ENCODE data around the gene PCDH10.

PCDH10 gene

GRCh38 chr4:133148690-133149363 is at the start of gene PCDH10:
TSS of gene PCDH10 (plus strand) at chr4:133149294. CDS start at chr4:133150141, 847 bp downstream.
- peak; percentile 40 for DNase-seq

GRCh38 chr4:133102043-133102442 is 47.1 kb upstream of the PCDH10 start:
- DNase-seq: no peak

- DNase-seq: no peak
Observed at GRCh38 chr4:133102612-133103409, 46.3 kb upstream of the PCDH10 start.

DNA sequence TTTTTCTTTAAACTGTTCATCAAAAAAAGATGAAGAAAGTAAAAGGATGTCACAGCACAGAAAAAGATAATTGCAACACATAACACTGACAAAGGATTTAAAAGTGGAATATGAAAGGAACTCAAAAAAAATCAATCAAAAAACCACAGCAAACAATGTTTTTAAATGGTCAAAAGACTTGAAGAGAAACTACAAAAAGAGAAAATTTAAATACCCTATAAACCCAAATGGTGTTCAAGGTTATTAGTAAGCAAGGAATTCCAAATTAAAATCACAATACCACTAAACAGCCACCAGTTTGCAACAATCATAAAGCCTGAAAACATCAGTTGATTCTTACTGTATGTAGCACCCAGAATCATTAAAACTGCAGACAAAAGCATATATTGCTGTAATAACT is 36.5 kb upstream of the PCDH10 start:
- no peak for DNase-seq

GRCh38 chr4:133124746-133125145 is 24.3 kb upstream of the PCDH10 start:
- no peak for DNase-seq

DNA sequence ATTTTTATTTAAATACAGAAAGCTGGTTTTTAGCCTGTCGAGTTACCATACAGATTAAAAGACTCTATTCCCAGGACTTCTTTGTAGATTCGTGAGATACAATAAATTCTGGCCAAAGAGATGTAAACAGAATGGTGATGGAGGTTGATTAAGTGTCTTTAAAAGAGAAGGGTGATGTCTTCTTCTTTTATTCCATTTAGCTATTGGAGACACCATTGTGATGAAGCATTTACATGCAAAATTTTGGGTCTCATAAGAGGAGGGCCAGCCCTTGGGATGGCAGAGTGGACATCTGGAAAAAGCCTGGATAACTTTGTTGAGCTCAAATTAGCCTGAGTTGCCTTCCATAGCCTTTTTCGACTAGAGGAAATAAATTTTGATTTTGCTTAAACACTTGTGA is 21.6 kb upstream of the PCDH10 start:
- no peak for DNase-seq

- DNase-seq: no peak
Observed at GRCh38 chr4:133129237-133129636, 19.9 kb upstream of the PCDH10 start.

DNA sequence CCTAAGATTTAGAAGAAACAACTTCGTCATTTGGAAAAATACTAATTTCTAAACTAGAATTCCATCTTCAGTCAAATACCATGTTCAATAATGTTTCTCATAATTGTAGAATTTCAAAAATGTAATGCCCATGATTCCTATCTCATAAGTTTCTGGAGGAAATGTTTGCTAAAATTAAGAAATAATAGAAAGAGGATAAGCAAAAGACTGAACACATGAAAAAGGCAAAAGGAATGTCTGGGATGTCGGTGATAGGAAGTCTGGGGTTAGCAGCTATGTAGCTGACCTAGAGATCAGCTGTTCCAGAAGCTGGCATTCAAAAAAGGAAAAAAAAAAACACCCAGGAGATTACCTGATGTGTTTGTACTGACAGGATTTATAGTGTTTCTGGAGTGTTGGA is 18.9 kb upstream of the PCDH10 start:
- no peak for DNase-seq

- DNase-seq: no peak
Observed at GRCh38 chr4:133131829-133132460, 17.1 kb upstream of the PCDH10 start.

- DNase-seq: no peak
Observed at GRCh38 chr4:133136833-133137232, 12.3 kb upstream of the PCDH10 start.

DNA sequence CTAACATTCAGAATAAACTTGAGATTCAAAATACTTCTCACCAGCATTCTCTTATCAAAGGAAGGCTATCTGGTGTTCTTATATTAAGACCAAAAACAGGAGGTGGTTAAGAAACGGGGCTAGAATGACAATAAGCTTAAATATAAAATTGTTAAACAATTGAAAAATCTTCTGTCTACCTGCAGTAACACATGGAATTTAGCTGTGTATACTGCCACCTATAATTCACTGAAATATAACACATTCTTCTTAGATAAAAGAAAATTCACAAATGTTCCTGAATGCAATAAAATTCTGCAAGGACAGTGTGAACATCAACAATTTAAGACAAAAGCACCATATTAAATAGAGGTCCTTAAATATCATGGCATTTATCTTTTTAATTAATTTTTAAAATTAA is 11.5 kb upstream of the PCDH10 start:
- no peak for DNase-seq

GRCh38 chr4:133143775-133144430 is 5.2 kb upstream of the PCDH10 start:
- DNase-seq: no peak

GRCh38 chr4:133145241-133145640 is 3.9 kb upstream of the PCDH10 start:
- DNase-seq: no peak

GRCh38 chr4:133145758-133146573 is 3.1 kb upstream of the PCDH10 start:
- DNase-seq: no peak

DNA sequence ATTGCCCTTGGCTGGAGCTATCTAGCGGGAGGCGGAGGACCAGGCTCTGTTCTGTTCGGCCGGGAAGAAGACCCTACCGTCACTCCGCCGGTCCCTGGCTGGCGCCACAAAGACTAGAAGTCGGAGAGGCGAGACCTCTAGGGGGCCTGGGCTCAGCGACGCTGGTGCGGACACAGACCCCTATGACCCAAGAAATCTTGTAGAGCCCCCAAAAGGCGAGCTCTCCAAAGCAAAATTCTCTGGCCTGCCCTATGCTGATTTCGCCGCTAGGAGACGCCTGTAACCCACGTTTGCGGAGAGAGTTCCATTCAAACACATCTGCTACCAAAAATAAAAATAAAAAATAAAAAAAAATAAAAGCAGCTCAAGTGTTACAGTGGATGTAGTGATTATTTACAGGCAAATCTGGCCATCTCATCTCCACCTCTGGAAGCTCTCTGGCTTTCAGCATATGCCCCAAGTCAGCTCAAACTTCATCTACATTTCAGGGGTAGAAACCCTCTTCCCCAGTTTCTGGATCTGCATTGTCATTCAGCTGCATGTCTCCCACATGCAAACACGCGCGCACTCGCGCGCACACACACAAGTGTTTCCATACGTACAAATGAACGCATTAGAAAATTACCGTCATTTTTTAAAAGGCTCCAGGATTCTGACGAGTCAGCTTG is 2.4 kb upstream of the PCDH10 start:
- DNase-seq: peak; percentile 38

DNA sequence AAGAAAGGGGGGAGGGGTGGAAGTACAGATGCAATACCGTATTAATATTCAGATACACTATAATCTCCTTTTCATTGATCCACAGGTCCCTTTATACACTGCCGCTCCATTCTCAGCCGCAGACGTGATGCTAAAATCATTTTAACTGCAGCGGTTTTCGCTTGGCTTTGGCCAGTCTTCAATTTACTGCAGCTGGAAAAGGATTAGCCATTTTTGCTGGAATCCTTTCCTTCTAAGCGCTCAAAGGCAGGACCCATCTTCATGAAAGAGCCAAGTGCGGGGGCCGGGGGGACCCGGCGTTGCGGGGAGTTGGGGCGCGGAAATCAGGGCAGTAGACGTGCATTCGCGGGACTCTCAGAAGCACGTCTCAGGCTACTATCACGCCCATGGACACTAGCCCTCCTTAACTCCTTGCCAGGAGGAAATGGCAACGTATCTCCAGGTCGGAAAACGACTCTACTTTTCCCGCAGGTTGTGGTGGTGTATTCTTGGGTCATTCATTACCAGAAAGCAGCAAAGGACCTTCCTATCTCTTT is 1.7 kb upstream of the PCDH10 start:
- DNase-seq: no peak

- no peak for DNase-seq
Observed at GRCh38 chr4:133147921-133148689, 989 bp upstream of the PCDH10 start.

DNA sequence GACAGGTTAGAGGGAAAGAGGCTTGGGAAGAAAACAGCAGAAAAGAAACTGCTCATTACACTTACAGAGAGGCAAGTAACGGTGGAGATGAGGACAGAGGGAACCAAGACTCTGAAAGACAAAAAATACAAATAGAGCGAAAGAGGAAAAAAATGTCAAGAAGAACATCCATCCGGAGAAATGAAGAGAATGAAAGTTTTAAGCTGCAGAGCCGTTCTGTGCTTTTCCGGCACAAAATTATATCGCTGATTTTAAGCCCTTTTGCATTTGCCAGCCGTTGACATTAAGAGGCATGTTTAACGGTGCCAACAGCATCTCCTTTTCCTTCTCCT is 236 bp downstream of the PCDH10 start:
- no peak for DNase-seq

DNA sequence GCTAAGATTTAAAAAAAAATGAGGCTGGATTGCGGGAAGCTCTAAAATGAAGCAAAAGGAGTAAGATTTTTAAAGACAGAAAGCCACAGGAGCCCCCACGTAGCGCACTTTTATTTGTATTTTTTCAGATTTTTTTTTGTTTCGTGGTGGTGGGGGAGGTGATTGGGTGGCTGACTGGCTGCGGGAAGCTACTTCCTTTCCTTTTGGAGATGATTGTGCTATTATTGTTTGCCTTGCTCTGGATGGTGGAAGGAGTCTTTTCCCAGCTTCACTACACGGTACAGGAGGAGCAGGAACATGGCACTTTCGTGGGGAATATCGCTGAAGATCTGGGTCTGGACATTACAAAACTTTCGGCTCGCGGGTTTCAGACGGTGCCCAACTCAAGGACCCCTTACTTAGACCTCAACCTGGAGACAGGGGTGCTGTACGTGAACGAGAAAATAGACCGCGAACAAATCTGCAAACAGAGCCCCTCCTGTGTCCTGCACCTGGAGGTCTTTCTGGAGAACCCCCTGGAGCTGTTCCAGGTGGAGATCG is 908 bp downstream of the PCDH10 start:
- no peak for DNase-seq

GRCh38 chr4:133150486-133151340 is 1.6 kb downstream of the PCDH10 start:
- DNase-seq: no peak

Data from NCI-H1694 (cell line).